CD14-positive monocyte (primary cell): ENCODE data around the gene PRM1. TPM values are rescaled to one million over a fixed set of nuclear protein-coding genes. Genes with fewer than 3 reads are reported as not detected.
A peak's percentile ranks its signal among the peaks of the same experiment; 100 is the strongest.
"Not testable (repeated sequence)": the region's sequence is repeated elsewhere in the genome, so short reads cannot be mapped to it uniquely, and the experiment has no call there.

ENCODE experiments used
- DNase-seq, 3 donors: peaks; one replicate each; pipeline ENCODE4 v3.0.0-alpha.2; 2011 to 2022
- H2AFZ ChIP-seq: 2 replicates; pipeline ENCODE4 v1.6.0; 2012; ENCODE audit warnings: mild to moderate bottlenecking, low read depth, low read length, inconsistent platforms; ENCODE audit not compliant: insufficient read depth, poor library complexity, severe bottlenecking
- H3K27ac ChIP-seq, 2 donors: 1 replicate in 1 of 2; 2 replicates in 1 of 2; pipeline ENCODE4 v1.5.1; 2012 to 2013; ENCODE audit warnings: low read length in 2 of 2, control low read depth in 1 of 2, inconsistent platforms in 1 of 2, low read depth in 1 of 2, mild to moderate bottlenecking in 1 of 2
- H3K27me3 ChIP-seq, 2 donors: one replicate each; pipeline versions ENCODE4 v1.6.0 to v1.6.1; 2011 to 2013; ENCODE audit warnings: low read length in 2 of 2; ENCODE audit not compliant: control insufficient read depth in 2 of 2, insufficient read depth in 2 of 2
- H3K36me3 ChIP-seq, 2 donors: replicated peaks in 1 of 2; 1 replicate in 1 of 2; 2 replicates in 1 of 2; pipeline versions ENCODE4 v1.5.1 to v1.6.1; 2012 to 2013; ENCODE audit warnings: low read length in 2 of 2, control low read depth in 1 of 2, inconsistent platforms in 1 of 2, mild to moderate bottlenecking in 1 of 2; ENCODE audit not compliant: insufficient read depth in 2 of 2, control insufficient read depth in 1 of 2
- H3K4me1 ChIP-seq, 2 donors: 1 replicate in 1 of 2; 2 replicates in 1 of 2; pipeline versions ENCODE4 v1.5.1 to v1.6.1; 2012 to 2013; ENCODE audit warnings: low read length in 2 of 2, control low read depth in 1 of 2, inconsistent platforms in 1 of 2, mild to moderate bottlenecking in 1 of 2, moderate library complexity in 1 of 2; ENCODE audit not compliant: insufficient read depth in 2 of 2, control insufficient read depth in 1 of 2
- H3K4me2 ChIP-seq: replicated peaks from 2 replicates; pipeline ENCODE3; 2012; ENCODE audit warnings: low read length, moderate library complexity, mild to moderate bottlenecking; ENCODE audit not compliant: poor library complexity, severe bottlenecking; ENCODE audit errors: extremely low read depth
- H3K4me3 ChIP-seq, 3 experiments: fragments of 200-600 bp in 1 of 3; sonication (generic) in 1 of 3; replicated peaks in 1 of 3; 1 replicate in 2 of 3; 2 replicates in 1 of 3; pipeline ENCODE4 v1.5.1; 2011 to 2013; ENCODE audit warnings: low read length in 3 of 3, mild to moderate bottlenecking in 3 of 3, control low read depth in 2 of 3, low read depth in 2 of 3, inconsistent platforms in 1 of 3, moderate library complexity in 1 of 3
- H3K79me2 ChIP-seq: 2 replicates; pipeline ENCODE4 v1.6.0; 2012; ENCODE audit warnings: mild to moderate bottlenecking, control low read depth, inconsistent platforms, low read length, moderate library complexity; ENCODE audit not compliant: insufficient read depth
- H3K9ac ChIP-seq: 2 replicates; pipeline ENCODE4 v1.6.0; 2017; ENCODE audit warnings: low read length, mild to moderate bottlenecking; ENCODE audit not compliant: insufficient read depth, poor library complexity, severe bottlenecking
- H3K9me3 ChIP-seq, 2 donors: replicated peaks in 1 of 2; 1 replicate in 1 of 2; 2 replicates in 1 of 2; pipeline versions ENCODE4 v1.5.1 to v1.6.1; 2012 to 2013; ENCODE audit warnings: low read length in 2 of 2, control low read depth in 1 of 2; ENCODE audit not compliant: control insufficient read depth in 1 of 2, insufficient read depth in 1 of 2
- H4K20me1 ChIP-seq: 2 replicates; pipeline ENCODE4 v1.6.0; 2012; ENCODE audit warnings: mild to moderate bottlenecking, low read length, control low read depth, moderate library complexity; ENCODE audit not compliant: insufficient read depth
- H3K27ac Mint-ChIP-seq, 7 donors: one replicate each; pipeline ENCODE4 v1.8.0; 2020; ENCODE audit warnings: mild to moderate bottlenecking in 7 of 7, mixed read lengths in 7 of 7, moderate library complexity in 6 of 7, inconsistent platforms in 2 of 7
- H3K27me3 Mint-ChIP-seq, 3 donors: one replicate each; pipeline ENCODE4 v1.8.0; 2021 to 2022; ENCODE audit warnings: low read depth in 3 of 3, mild to moderate bottlenecking in 3 of 3, mixed read lengths in 3 of 3, moderate library complexity in 3 of 3, inconsistent platforms in 1 of 3
- H3K36me3 Mint-ChIP-seq, 2 donors: one replicate each; pipeline ENCODE4 v1.8.0; 2020; ENCODE audit warnings: mixed read lengths in 2 of 2, inconsistent platforms in 1 of 2, mild to moderate bottlenecking in 1 of 2
- H3K4me1 Mint-ChIP-seq: one replicate; pipeline ENCODE4 v1.8.0; 2020; ENCODE audit warnings: mild to moderate bottlenecking, mixed read lengths
- H3K4me3 Mint-ChIP-seq, 2 donors: one replicate each; pipeline ENCODE4 v1.8.0; 2020; ENCODE audit warnings: mild to moderate bottlenecking in 2 of 2, mixed read lengths in 2 of 2, moderate library complexity in 1 of 2
- H3K9me3 Mint-ChIP-seq, 7 donors: one replicate each; pipeline ENCODE4 v1.8.0; 2020 to 2022; ENCODE audit warnings: mixed read lengths in 7 of 7, mild to moderate bottlenecking in 6 of 7, moderate library complexity in 6 of 7, inconsistent platforms in 2 of 7
- CTCF ChIP-seq: fragments of 200-600 bp; IDR thresholded peaks from one replicate; pipeline ENCODE4 v1.8.0; 2022; ENCODE audit warnings: antibody characterized with exemption, mild to moderate bottlenecking
- WGBS: methylation state at CpG from one replicate; pipeline ENCODE4 v1.1.5; 2013; ENCODE audit warnings: missing lambda C conversion rate; ENCODE audit not compliant: insufficient coverage; 5-methylcytosine and 5-hydroxymethylcytosine counted together
- intact Hi-C, 2 donors: fragments of 100-400 bp; cut with micrococcal nuclease; formaldehyde crosslinking; loops; one replicate each; pipeline versions ENCODE4 v1.15.0 to v1.15.1; 2023
- polyA plus RNA-seq, 3 donors: library from polyadenylated mRNA; depleted of rRNA in 1 of 3; unstranded in 2 of 3; stranded (reverse) in 1 of 3; fragments of 300-500 nt in 2 of 3; fragments of >200 nt in 1 of 3; fragmentation: Illumina TruSeq in 2 of 3; gene quantifications; 1 replicate in 2 of 3; 2 replicates in 1 of 3; pipeline ENCODE4 v1.2.3, GENCODE V29; 2012 to 2021

PRM1 gene
- polyA plus RNA-seq, 3 donors: not detected

DNA sequence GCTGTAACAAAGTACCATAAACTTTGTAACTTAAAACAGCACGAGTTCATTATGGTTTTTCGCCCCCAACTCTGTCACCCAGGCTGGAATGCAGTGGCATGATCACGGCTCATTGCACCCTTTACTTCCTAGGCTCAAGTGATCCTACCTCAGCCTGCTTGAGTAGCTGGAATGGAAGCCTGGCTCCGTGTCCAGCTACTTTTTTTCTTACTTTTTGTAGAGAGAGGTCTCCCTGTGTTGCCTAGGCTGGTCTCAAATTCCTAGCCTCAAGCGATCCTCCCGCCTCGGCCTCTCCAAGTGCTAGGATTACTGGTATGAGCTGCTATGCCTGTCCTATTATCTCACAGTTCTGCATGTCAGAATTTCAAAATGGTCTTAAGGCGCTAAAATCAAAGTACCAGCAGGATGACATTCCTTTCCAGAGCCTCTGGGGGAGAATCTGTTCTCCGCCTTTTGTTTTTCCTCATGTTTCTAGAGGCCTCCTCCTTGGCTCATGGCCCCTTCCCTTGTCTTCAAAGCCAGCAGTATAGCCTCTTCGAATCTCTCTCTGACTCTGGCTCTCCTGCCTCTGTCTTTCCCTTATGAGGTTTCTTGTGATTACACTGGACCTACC is 10.1 kb upstream of the PRM1 start:
- H3K27me3 Mint-ChIP-seq: peaks cover 40 to 46% (median 41%) of the 10 kb centered on the region in 3 donors
- DNase-seq: no peak
- 95% methylated on average over 9 of the region's 10 CpGs for WGBS
- H3K36me3 Mint-ChIP-seq: peaks cover 0 to 4% of the 10 kb centered on the region in 2 donors
- peaks cover 0 to 6% of the 10 kb centered on the region in 2 donors for H3K4me1 ChIP-seq
- H3K4me1 Mint-ChIP-seq: peaks cover 8% of the 10 kb centered on the region
- no peak overlapping the region for H3K4me2 ChIP-seq
- H3K9me3 Mint-ChIP-seq: peaks cover 0 to 5% (median 0%) of the 10 kb centered on the region in 7 donors
- H3K36me3 ChIP-seq: no peaks in the 10 kb centered on the region
- TF ChIP-seq CTCF: no peak
- H3K27ac Mint-ChIP-seq: no peak overlapping the region
- H3K4me3 Mint-ChIP-seq: peak overlapping the region in 1 of 2 donors; percentile 24
- no peaks in the 10 kb centered on the region for H3K9me3 ChIP-seq
- no peak overlapping the region for H3K9ac ChIP-seq
- no peak overlapping the region for H3K27ac ChIP-seq
- intact Hi-C loops: no loop called here
- no peaks in the 10 kb centered on the region for H3K79me2 ChIP-seq
- H3K4me3 ChIP-seq: no peak overlapping the region
- no peaks in the 10 kb centered on the region for H4K20me1 ChIP-seq
- peaks cover 0 to 2% of the 10 kb centered on the region in 2 donors for H3K27me3 ChIP-seq
- no peak overlapping the region for H2AFZ ChIP-seq

GRCh38 chr16:11290102-11290893 is 9.2 kb upstream of the PRM1 start:
- Mint-ChIP-seq H3K27me3 (peaks cover 38 to 50% (median 41%) of the 10 kb centered on the region in 3 donors), H3K27ac (no peak overlapping the region)

GRCh38 chr16:11289696-11290095 is 8.6 kb upstream of the PRM1 start:
- H3K9me3 Mint-ChIP-seq, H4K20me1 ChIP-seq, H3K36me3 Mint-ChIP-seq, H3K79me2 ChIP-seq, H3K27ac ChIP-seq, DNase-seq, H2AFZ ChIP-seq, H3K4me1 Mint-ChIP-seq, H3K36me3 ChIP-seq, intact Hi-C loops, H3K27me3 ChIP-seq, H3K4me2 ChIP-seq, H3K9ac ChIP-seq, H3K9me3 ChIP-seq, H3K4me1 ChIP-seq, H3K4me3 ChIP-seq: not testable (repeated sequence)
- no CpG with 5 or more reads among the region's 4 CpGs for WGBS
- Mint-ChIP-seq H3K27me3 (peaks cover 39 to 48% (median 45%) of the 10 kb centered on the region in 3 donors), H3K27ac (peak overlapping the region in 1 of 7 donors; percentile 27), H3K4me3 (peak overlapping the region in 1 of 2 donors; percentile 23)

More at GRCh38 chr16:11290102-11290893, 9.2 kb upstream of the PRM1 start:
- H3K4me3 Mint-ChIP-seq: no peak overlapping the region
- no peaks in the 10 kb centered on the region for H3K9me3 ChIP-seq
- TF ChIP-seq CTCF: no peak
- H3K4me2 ChIP-seq: no peak overlapping the region
- H3K36me3 Mint-ChIP-seq: peaks cover 0 to 4% of the 10 kb centered on the region in 2 donors
- no peaks in the 10 kb centered on the region for H3K36me3 ChIP-seq
- intact Hi-C loops: no loop called here
- H3K27ac ChIP-seq: no peak overlapping the region
- no peak overlapping the region for H3K9ac ChIP-seq
- H3K4me1 ChIP-seq: peaks cover 0 to 6% of the 10 kb centered on the region in 2 donors
- H3K4me3 ChIP-seq: no peak overlapping the region
- H4K20me1 ChIP-seq: no peaks in the 10 kb centered on the region
- no peak overlapping the region for H2AFZ ChIP-seq
- peaks cover 0 to 2% of the 10 kb centered on the region in 2 donors for H3K27me3 ChIP-seq
- no peaks in the 10 kb centered on the region for H3K79me2 ChIP-seq
- DNase-seq: no peak
- WGBS: 92% methylated on average over 7 of the region's 8 CpGs
- peaks cover 8% of the 10 kb centered on the region for H3K4me1 Mint-ChIP-seq
- H3K9me3 Mint-ChIP-seq: peaks cover 0 to 5% (median 0%) of the 10 kb centered on the region in 7 donors
